ENCODE measurements around the gene PPP1R12A. TPM values are rescaled to one million over a fixed set of nuclear protein-coding genes. Genes with fewer than 3 reads are reported as not detected.

The PPP1R12A gene
- total RNA-seq, 1 experiment from 2014 or later: 69.9 TPM

DNA sequence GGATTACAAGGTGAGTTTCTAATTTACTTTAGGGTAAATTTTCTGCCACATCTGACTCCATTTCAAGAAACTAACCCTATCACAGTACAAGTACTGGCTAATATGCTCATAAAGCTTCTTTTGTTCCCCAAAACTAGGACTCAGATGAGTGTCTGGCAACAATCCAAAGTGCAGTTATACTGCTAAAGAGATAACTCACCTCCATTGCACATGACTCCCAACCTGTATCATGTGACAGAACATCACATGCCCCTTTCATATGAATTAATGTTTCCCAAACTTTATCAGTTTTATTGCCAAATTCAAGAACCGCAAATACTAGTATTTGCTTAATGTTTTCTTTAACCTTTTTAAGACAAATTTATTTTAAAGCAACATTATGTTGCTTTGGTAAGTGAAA lies 3.9 kb upstream of the PPP1R12A start:
- Histone ChIP-seq H3K79me2 (ENCODE audit: low read depth) (peaks cover 24% of the 10 kb centered on the region), H4K20me1 (ENCODE audit: insufficient read depth) (no peaks in the 10 kb centered on the region), H3K4me1 (replicated peaks; ENCODE audit: insufficient read depth) (peaks cover 9% of the 10 kb centered on the region), H2AFZ (no peak overlapping the region), H3K4me3 (no peak overlapping the region), H3K9me2 (ENCODE audit: insufficient read depth) (no peaks in the 10 kb centered on the region), H3K27me3 (ENCODE audit: insufficient read depth, low read depth) (no peaks in the 10 kb centered on the region), H3F3A (ENCODE audit: insufficient read depth, low read depth) (no peaks in the 10 kb centered on the region), H3K4me2 (no peak overlapping the region), H3K27ac (no peak overlapping the region), H3K9me3 (ENCODE audit: insufficient read depth, low read depth) (no peaks in the 10 kb centered on the region), H3K36me3 (ENCODE audit: low read depth) (no peaks in the 10 kb centered on the region)
- ChIA-PET POLR2A (ENCODE audit: unreplicated experiment) (no interaction called here), CTCF (no interaction called here)
- no peak for DNase-seq
- BruUV-seq (replicated peaks): no TSS peak
- intact Hi-C loops (cut with micrococcal nuclease; ENCODE audit: unreplicated experiment): loop anchor here (5.0 kb wide), 1 partner anchor 392 kb away; no protein-coding TSS in a partner anchor
- TF ChIP-seq, protein P1, sequence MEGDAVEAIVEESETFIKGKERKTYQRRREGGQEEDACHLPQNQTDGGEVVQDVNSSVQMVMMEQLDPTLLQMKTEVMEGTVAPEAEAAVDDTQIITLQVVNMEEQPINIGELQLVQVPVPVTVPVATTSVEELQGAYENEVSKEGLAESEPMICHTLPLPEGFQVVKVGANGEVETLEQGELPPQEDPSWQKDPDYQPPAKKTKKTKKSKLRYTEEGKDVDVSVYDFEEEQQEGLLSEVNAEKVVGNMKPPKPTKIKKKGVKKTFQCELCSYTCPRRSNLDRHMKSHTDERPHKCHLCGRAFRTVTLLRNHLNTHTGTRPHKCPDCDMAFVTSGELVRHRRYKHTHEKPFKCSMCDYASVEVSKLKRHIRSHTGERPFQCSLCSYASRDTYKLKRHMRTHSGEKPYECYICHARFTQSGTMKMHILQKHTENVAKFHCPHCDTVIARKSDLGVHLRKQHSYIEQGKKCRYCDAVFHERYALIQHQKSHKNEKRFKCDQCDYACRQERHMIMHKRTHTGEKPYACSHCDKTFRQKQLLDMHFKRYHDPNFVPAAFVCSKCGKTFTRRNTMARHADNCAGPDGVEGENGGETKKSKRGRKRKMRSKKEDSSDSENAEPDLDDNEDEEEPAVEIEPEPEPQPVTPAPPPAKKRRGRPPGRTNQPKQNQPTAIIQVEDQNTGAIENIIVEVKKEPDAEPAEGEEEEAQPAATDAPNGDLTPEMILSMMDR (conservative IDR thresholded peaks at IDR 0.05): no peak
- no peak for TF ChIP-seq EZH2 (IDR thresholded peaks at IDR 0.05; ENCODE audit: low read depth)

GRCh38 chr12:79936670-79937069 lies 1.8 kb upstream of the PPP1R12A start:
- Histone ChIP-seq H3K36me3 (ENCODE audit: low read depth) (no peaks in the 10 kb centered on the region), H3K9me2 (ENCODE audit: insufficient read depth) (no peaks in the 10 kb centered on the region), H3K27ac (no peak overlapping the region), H3K4me2 (peak overlapping the region; percentile 86), H4K20me1 (ENCODE audit: insufficient read depth) (peaks cover 7% of the 10 kb centered on the region), H3K4me3 (no peak overlapping the region; the same call in 1 of the 2 replicates), H3K27me3 (ENCODE audit: insufficient read depth, low read depth) (no peaks in the 10 kb centered on the region), H3K4me1 (replicated peaks; ENCODE audit: insufficient read depth) (peaks cover 27% of the 10 kb centered on the region), H3F3A (ENCODE audit: insufficient read depth, low read depth) (no peaks in the 10 kb centered on the region), H3K79me2 (ENCODE audit: low read depth) (peaks cover 46% of the 10 kb centered on the region), H3K9me3 (ENCODE audit: insufficient read depth, low read depth) (no peaks in the 10 kb centered on the region), H2AFZ (no peak overlapping the region)
- intact Hi-C loops (cut with micrococcal nuclease; ENCODE audit: unreplicated experiment): loop anchor here (5.0 kb wide), 1 partner anchor 389 kb away; no protein-coding TSS in a partner anchor
- ChIA-PET POLR2A (ENCODE audit: unreplicated experiment) (interaction anchor here (0.6 kb wide), 2 partner anchors 155 to 157 kb away, joined by 3 to 4 read pairs; no protein-coding TSS in a partner anchor), CTCF (no interaction called here)
- DNase-seq: no peak
- TF ChIP-seq EZH2 (IDR thresholded peaks at IDR 0.05; ENCODE audit: low read depth): no peak
- TF ChIP-seq, protein P1 (conservative IDR thresholded peaks at IDR 0.05): no peak
- BruUV-seq (replicated peaks): no TSS peak

DNA sequence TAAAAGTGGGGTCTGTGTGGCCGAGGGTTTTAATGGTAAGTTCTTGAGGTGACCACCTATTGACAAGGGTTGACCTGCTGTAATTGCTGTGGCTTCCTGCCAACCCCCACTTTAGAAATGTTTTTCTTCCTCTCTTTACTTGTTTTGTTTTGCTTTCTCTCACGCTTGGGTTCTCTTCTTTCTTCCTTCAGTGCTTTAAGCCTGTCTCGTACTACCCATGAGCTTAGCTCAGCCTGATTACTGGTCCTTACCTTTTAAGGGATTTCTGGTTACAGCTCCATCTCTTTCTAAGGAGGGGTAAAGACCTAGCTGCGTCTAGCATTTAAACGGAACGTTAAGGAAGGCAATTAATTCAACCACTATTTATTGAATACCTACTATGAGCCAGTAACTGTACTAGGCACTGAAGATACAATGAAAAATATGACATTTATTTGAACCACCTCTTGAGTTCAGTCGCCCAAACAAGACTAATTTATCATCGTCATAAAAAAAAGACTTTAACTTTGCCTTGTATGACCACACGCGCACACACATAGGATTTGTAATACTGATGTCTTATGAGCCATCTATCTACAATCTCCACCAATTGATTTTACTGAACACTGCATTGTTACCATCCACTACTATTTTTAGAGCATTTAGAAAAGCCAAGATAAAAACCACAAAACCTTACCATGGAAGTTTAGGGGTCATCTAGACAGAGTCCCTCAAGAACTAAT lies 888 bp upstream of the PPP1R12A start:
- peak overlapping the region; percentile 86 for H3K4me2 ChIP-seq
- H3K4me1 ChIP-seq (replicated peaks; ENCODE audit: insufficient read depth): peaks cover 29% of the 10 kb centered on the region
- H2AFZ ChIP-seq: peak overlapping the region; percentile 84
- POLR2A ChIA-PET (ENCODE audit: unreplicated experiment): interaction anchor here (0.7 kb wide), 3 partner anchors 41 to 239 kb away, joined by 3 to 10 read pairs (median 9); no protein-coding TSS in a partner anchor
- H3K36me3 ChIP-seq (ENCODE audit: low read depth): no peaks in the 10 kb centered on the region
- peak overlapping the region; percentile 70 for H3K4me3 ChIP-seq
- CTCF ChIA-PET: no interaction called here
- H4K20me1 ChIP-seq (ENCODE audit: insufficient read depth): peaks cover 7% of the 10 kb centered on the region
- H3K9me3 ChIP-seq (ENCODE audit: insufficient read depth, low read depth): no peaks in the 10 kb centered on the region
- TSS peak; percentile 84 for BruUV-seq (replicated peaks)
- no peaks in the 10 kb centered on the region for H3K27me3 ChIP-seq (ENCODE audit: insufficient read depth, low read depth)
- no peak for TF ChIP-seq EZH2 (IDR thresholded peaks at IDR 0.05; ENCODE audit: low read depth)
- TF ChIP-seq, protein P1 (conservative IDR thresholded peaks at IDR 0.05): no peak
- intact Hi-C loops (cut with micrococcal nuclease; ENCODE audit: unreplicated experiment): loop anchor here (1.0 to 5.0 kb wide), 3 partner anchors 251 to 511 kb away; no protein-coding TSS in a partner anchor
- H3K79me2 ChIP-seq (ENCODE audit: low read depth): peaks cover 55% of the 10 kb centered on the region
- DNase-seq: no peak
- no peaks in the 10 kb centered on the region for H3F3A ChIP-seq (ENCODE audit: insufficient read depth, low read depth)
- peak overlapping the region; percentile 71 for H3K27ac ChIP-seq
- no peaks in the 10 kb centered on the region for H3K9me2 ChIP-seq (ENCODE audit: insufficient read depth)

Measured in PC-9 (cell line).